Endothelial cell of umbilical vein (primary cell): ENCODE measurements around the gene GMPPB. TPM values are rescaled to one million over a fixed set of nuclear protein-coding genes. Genes with fewer than 3 reads are reported as not detected.

Experiments
- BruUV-seq: library from RNA; stranded (reverse); fragments of 400-500 nt; replicated peaks from 2 replicates; lab custom pipeline; 2021; lab: Mats Ljungman, UMichigan
- CTCF ChIA-PET: fragments of 300-600, 350-600 bp; sonication (Branson Sonifier 250); formaldehyde crosslinking; loops from one replicate; lab custom pipeline; 2021; ENCODE audit warnings: antibody characterized with exemption, inconsistent platforms; lab: Charles Lee
- POLR2A ChIA-PET: fragments of 300-600, 350-600 bp; sonication (Branson Sonifier 250); formaldehyde crosslinking; loops from one replicate; lab custom pipeline; 2021; ENCODE audit warnings: antibody characterized with exemption, inconsistent platforms; lab: Charles Lee
- DNase-seq: peaks from one replicate; pipeline ENCODE4 v3.0.0-alpha.2; 2011; ENCODE audit warnings: low read depth, low spot score
- FAIRE-seq: peaks from 2 replicates; lab custom pipeline; 2011; peaks lifted over from hg19 to GRCh38; lab: Jason Lieb, UNC
- H2AFZ ChIP-seq: 2 replicates; pipeline ENCODE4 v1.6.0; 2012; ENCODE audit warnings: low read depth, low read length, control low read depth, inconsistent platforms
- H3K27ac ChIP-seq: 2 replicates; pipeline ENCODE4 v1.5.1; 2011; ENCODE audit warnings: low read depth, mild to moderate bottlenecking, control low read depth, low read length, moderate library complexity; ENCODE audit not compliant: insufficient read depth
- H3K27me3 ChIP-seq, 2 experiments: 2 replicates each; pipeline versions ENCODE4 v1.6.0 to v1.6.1; 2011; ENCODE audit warnings: low read length in 2 of 2, mixed read lengths in 1 of 2; ENCODE audit not compliant: control insufficient read depth in 2 of 2, insufficient read depth in 2 of 2
- H3K36me3 ChIP-seq, 2 experiments: 2 replicates in 1 of 2; 3 replicates in 1 of 2; pipeline ENCODE4 v1.5.1; 2011; ENCODE audit warnings: low read length in 2 of 2, mild to moderate bottlenecking in 1 of 2, moderate library complexity in 1 of 2; ENCODE audit not compliant: control insufficient read depth in 2 of 2, insufficient read depth in 2 of 2; ENCODE audit errors: extremely low read depth in 1 of 2
- H3K4me1 ChIP-seq: 3 replicates; pipeline ENCODE4 v1.5.1; 2011; ENCODE audit warnings: mild to moderate bottlenecking, low read length; ENCODE audit not compliant: control insufficient read depth, insufficient read depth; ENCODE audit errors: extremely low read depth
- H3K4me2 ChIP-seq: 2 replicates; pipeline ENCODE4 v1.6.1; 2011; ENCODE audit warnings: low read length, control low read depth, mixed read lengths; ENCODE audit not compliant: insufficient read depth
- H3K4me3 ChIP-seq, 3 experiments: fragments of 200-600 bp in 1 of 3; sonication (generic), shearing (Covaris generic) in 1 of 3; replicated peaks in 1 of 3; 2 replicates each; pipeline ENCODE4 v1.5.1; 2011 to 2016; ENCODE audit warnings: control low read depth in 3 of 3, low read length in 3 of 3, mild to moderate bottlenecking in 2 of 3, inconsistent platforms in 1 of 3, low read depth in 1 of 3, moderate library complexity in 1 of 3; ENCODE audit not compliant: insufficient read depth in 1 of 3
- H3K79me2 ChIP-seq: 2 replicates; pipeline ENCODE4 v1.6.0; 2012; ENCODE audit warnings: low read length, inconsistent platforms; ENCODE audit not compliant: control insufficient read depth, insufficient read depth
- H3K9ac ChIP-seq: replicated peaks from 2 replicates; pipeline ENCODE3; 2011; ENCODE audit warnings: low read length, control low read depth; ENCODE audit not compliant: insufficient read depth; ENCODE audit errors: extremely low read depth
- H3K9me1 ChIP-seq: replicated peaks from 3 replicates; pipeline ENCODE4 v1.6.0; 2011; ENCODE audit warnings: mild to moderate bottlenecking, low read length; ENCODE audit not compliant: control insufficient read depth, insufficient read depth; ENCODE audit errors: extremely low read depth
- H3K9me3 ChIP-seq: replicated peaks from 2 replicates; pipeline ENCODE4 v1.5.1; 2012; ENCODE audit warnings: low read length, inconsistent platforms; ENCODE audit not compliant: control insufficient read depth, insufficient read depth
- H4K20me1 ChIP-seq: replicated peaks from 2 replicates; pipeline ENCODE3; 2011; ENCODE audit warnings: mild to moderate bottlenecking, low read length; ENCODE audit not compliant: control insufficient read depth, insufficient read depth; ENCODE audit errors: extremely low read depth
- CTCF ChIP-seq, 2 donors: IDR thresholded peaks; 1 replicate in 1 of 2; 2 replicates in 1 of 2; pipeline ENCODE4 v1.5.1; 2011; ENCODE audit warnings: low read length in 2 of 2, mild to moderate bottlenecking in 2 of 2, moderate library complexity in 2 of 2, control low read depth in 1 of 2, inconsistent platforms in 1 of 2, low read depth in 1 of 2; ENCODE audit not compliant: insufficient read depth in 1 of 2; ENCODE audit errors: extremely low read depth in 1 of 2
- EZH2 ChIP-seq: IDR thresholded peaks from 2 replicates; pipeline ENCODE4 v1.6.1; 2012; ENCODE audit warnings: borderline replicate concordance, low read depth, mild to moderate bottlenecking, moderate library complexity, low read length, inconsistent platforms; ENCODE audit not compliant: severe bottlenecking
- FOS ChIP-seq: IDR thresholded peaks from 2 replicates; pipeline ENCODE4 v1.6.1; 2011; ENCODE audit warnings: mild to moderate bottlenecking, low read length, moderate library complexity, borderline replicate concordance; ENCODE audit not compliant: insufficient read depth
- GATA2 ChIP-seq: IDR thresholded peaks from 2 replicates; pipeline ENCODE4 v1.7.0; 2011; ENCODE audit warnings: low read depth, mild to moderate bottlenecking, moderate library complexity, mixed read lengths, low read length; ENCODE audit not compliant: insufficient read length, insufficient read depth
- JUN ChIP-seq: IDR thresholded peaks from 2 replicates; pipeline ENCODE4 v1.6.1; 2011; ENCODE audit warnings: borderline replicate concordance, low read depth; ENCODE audit not compliant: insufficient read length, insufficient read depth
- MAX ChIP-seq: IDR thresholded peaks from 2 replicates; pipeline ENCODE4 v1.6.1; 2011; ENCODE audit not compliant: insufficient read depth, insufficient read length
- MYC ChIP-seq: IDR thresholded peaks from one replicate; pipeline ENCODE4 v1.6.1; 2011; ENCODE audit warnings: mild to moderate bottlenecking, low read depth, low read length
- POLR2A ChIP-seq: IDR thresholded peaks from 2 replicates; pipeline ENCODE4 v1.6.1; 2012; ENCODE audit warnings: low read depth, mild to moderate bottlenecking, control low read depth, low read length
- POLR2AphosphoS5 ChIP-seq: IDR thresholded peaks from 2 replicates; pipeline ENCODE4 v1.6.1; 2012; ENCODE audit warnings: low read depth, mild to moderate bottlenecking, control low read depth, low read length, moderate library complexity; ENCODE audit not compliant: insufficient read depth
- dilution Hi-C: fragments of 300-500 bp; cut with MboI; formaldehyde crosslinking; loops from one replicate; pipeline ENCODE4 v1.15.0; 2019; ENCODE audit warnings: low sequenced_read_pairs; ENCODE audit not compliant: extremely low pct_ligation_motif_present
- intact Hi-C: fragments of 100-400 bp; cut with micrococcal nuclease; formaldehyde crosslinking; loops from one replicate; pipeline ENCODE4 v1.10.0; 2022
- polyA plus RNA-seq, 4 experiments: library from polyadenylated mRNA; depleted of rRNA in 3 of 4; stranded (reverse) in 3 of 4; unstranded in 1 of 4; fragments of >200 nt; gene quantifications; 2 replicates each; pipeline versions ENCODE4 v1.2.1 to v1.2.3, GENCODE V29; 2011 to 2012; ENCODE audit warnings: missing spikeins in 1 of 4
- total RNA-seq: library from RNA; stranded (reverse); gene quantifications from 2 replicates; pipeline ENCODE4 v1.2.3, GENCODE V29; 2021

The GMPPB gene
- total and polyA plus RNA-seq, 2 donors (not counting 3 experiments of a cell fraction or from before 2014, with no cell fraction given) = 52.5 to 62.0 TPM

GRCh38 chr3:49727154-49727923, 3.6 kb upstream of the GMPPB start:
- dilution Hi-C loops = no loop called here
- Histone ChIP-seq H3K27ac (no peak overlapping the region), H3K9ac (no peak overlapping the region), H3K9me1 (no peaks in the 10 kb centered on the region), H3K36me3 (peaks cover 4 to 30% of the 10 kb centered on the region in 2 experiments), H2AFZ (no peak overlapping the region), H3K79me2 (peaks cover 13% of the 10 kb centered on the region), H3K27me3 (no peaks in the 10 kb centered on the region), H3K4me3 (no peak overlapping the region), H4K20me1 (no peaks in the 10 kb centered on the region), H3K4me2 (no peak overlapping the region), H3K9me3 (no peaks in the 10 kb centered on the region), H3K4me1 (peaks cover 12% of the 10 kb centered on the region)
- CTCF ChIA-PET = interaction anchor here (0.6 kb wide), 1 partner anchor 188 kb away, joined by 3 read pairs; no protein-coding TSS in a partner anchor
- POLR2A ChIA-PET = no interaction called here
- FAIRE-seq = no peak
- intact Hi-C loops = loop anchor here (10.0 kb wide), 1 partner anchor 357 kb away; the partner anchor contains the start of gene RBM5
- no peak for TF ChIP-seq MAX
- TF ChIP-seq POLR2AphosphoS5 = no peak
- no peak for TF ChIP-seq CTCF (IDR thresholded peaks at IDR 0.05; ENCODE audit: extremely low read depth in 1 of 2, insufficient read depth in 1 of 2, low read depth in 1 of 2, low read length in 2 of 2)
- TF ChIP-seq EZH2 = no peak
- TF ChIP-seq GATA2 = no peak
- no peak for TF ChIP-seq JUN
- TF ChIP-seq POLR2A = no peak
- no peak for TF ChIP-seq FOS
- TF ChIP-seq MYC = no peak
- no peak for DNase-seq
- BruUV-seq = no TSS peak
